ENCODE results near the gene ZNF600. TPM values are rescaled to one million over a fixed set of nuclear protein-coding genes. Genes with fewer than 3 reads are reported as not detected.
"Not testable (repeated sequence)": the region's sequence is repeated elsewhere in the genome, so short reads cannot be mapped to it uniquely, and the experiment has no call there.

The ZNF600 gene
- total RNA-seq, 4 donors from 2014 or later = 0.72 to 3.7 (median 1.1) TPM

DNA sequence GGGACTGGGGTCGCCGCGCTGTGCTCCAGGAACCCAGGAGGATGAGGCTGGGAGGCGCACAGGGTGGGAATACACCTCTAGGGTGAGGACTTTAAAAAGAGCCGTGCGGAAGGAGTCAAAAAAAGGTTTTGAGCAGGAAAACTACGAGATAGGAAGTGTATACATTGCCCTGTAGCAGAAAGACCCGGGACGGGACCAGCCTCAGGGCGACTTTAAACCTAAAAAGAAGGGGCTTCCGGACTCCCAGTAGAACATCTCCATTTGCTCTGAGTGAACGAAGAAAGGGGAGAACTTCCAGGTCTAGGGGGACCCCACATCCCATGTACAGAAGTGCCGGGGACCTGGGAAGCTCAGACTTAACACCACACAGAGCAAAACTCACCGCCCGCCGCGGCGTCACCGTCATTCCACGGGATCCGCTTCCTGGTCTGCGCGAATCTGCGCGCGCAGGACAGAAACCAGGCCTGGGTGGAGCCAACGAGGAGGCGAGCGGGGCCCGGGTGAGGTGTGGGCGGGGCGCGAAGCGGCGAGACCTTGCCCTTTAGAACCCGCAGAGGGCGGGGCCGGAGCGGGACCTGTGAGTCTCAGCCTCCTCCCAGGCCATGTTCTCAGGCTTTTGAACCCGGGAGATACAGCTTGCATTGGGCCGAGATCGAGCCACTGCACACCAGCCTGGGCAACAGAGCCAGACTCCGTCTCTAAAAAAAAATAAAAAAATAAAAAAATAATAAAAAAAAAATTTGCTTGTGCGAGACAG, 34.8 kb upstream of the ZNF600 start, which contains the start of gene ZNF28:
TSS of gene ZNF28 (minus strand) at position 430 of the 757 bp plus-strand sequence. CDS start 3,675 bp downstream, outside the sequence.
- DNase-seq (peak; percentile 3 to 37), ATAC-seq (peak; percentile 76 to 89)
- H3K4me1 ChIP-seq; in situ Hi-C loops (cut with MboI; ENCODE audit: low sequenced_read_pairs in 4 of 4); H3K9me3 ChIP-seq; intact Hi-C loops (cut with DNase I; ENCODE audit: low total_unique reads); H3K27me3 ChIP-seq; H3K36me3 ChIP-seq: not testable (repeated sequence)
- peak within 1 kb of the TSS; percentile 41 to 59 (median 54) for H3K27ac ChIP-seq
- peak within 1 kb of the TSS; percentile 58 to 68 (median 66) for H3K4me3 ChIP-seq
- TF ChIP-seq POLR2A (IDR thresholded peaks at IDR 0.05) = peak in 1 of 2 donors; percentile 12

DNA sequence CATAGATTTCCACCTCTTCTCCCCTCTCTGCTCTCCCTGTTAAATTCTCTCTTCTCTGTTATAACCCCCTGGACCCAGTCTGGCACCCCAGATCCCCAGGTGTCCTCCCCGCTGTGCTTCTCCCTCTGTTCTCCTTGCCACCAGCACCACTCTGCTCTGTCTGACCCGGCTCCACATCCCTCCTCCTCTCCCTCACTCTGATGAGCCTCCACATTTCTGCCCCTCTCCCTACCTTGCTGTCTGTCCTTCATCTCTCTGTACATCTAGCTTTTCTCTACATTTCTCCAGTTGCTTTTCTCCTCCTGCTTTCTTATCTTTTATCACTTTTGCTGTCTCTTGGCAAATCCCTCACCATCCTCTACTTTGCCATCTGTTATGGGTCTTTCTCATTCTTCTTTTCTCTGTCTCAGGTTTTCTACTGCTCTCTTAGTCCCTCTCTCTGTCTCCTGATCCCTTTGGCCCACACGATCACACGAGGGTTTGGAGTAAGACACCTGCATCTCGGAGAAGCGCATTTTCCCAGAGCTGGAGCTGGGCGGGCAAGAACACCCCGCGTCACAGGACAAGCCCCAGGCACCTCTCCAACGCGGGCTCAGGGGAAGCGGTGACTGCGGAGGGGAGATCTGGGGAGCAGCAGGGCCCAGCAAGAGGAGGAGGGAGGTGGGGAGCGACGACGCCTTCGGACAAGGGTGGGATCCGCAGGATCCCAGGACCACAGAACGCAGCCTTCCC, 34.0 kb upstream of the ZNF600 start:
- H3K27me3 ChIP-seq; ATAC-seq; in situ Hi-C loops (cut with MboI; ENCODE audit: low sequenced_read_pairs in 4 of 4); H3K36me3 ChIP-seq; H3K9me3 ChIP-seq; intact Hi-C loops (cut with DNase I; ENCODE audit: low total_unique reads); H3K4me1 ChIP-seq; DNase-seq: not testable (repeated sequence)
- Histone ChIP-seq H3K4me3 (peak overlapping the region; percentile 58 to 68 (median 66)), H3K27ac (peak overlapping the region; percentile 41 to 59 (median 54))

DNA sequence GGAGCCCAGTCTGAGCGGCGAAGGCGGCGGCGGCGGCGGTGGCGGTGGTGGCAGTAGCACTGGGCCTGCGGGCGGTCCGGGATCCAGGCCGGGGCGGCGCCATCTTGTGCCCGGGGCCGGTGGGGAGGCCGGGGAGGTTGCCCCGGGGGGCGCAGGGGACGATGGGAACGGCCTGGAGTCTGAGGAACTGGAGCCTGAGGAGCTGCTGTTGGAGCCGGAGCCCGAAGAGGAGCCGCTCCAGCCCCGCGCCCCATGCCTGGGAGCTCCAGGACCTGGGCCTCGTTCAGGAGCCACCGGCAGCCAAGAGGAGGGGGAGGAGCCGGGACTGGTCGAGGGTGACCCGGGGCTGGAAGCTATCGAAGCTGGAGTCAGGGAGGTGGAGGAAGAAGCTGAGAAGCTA, 23.2 kb upstream of the ZNF600 start:
- DNase-seq = no peak
- Histone ChIP-seq H3K4me1 (no peaks in the 10 kb centered on the region), H3K27me3 (no peaks in the 10 kb centered on the region), H3K36me3 (peaks cover 0 to 15% of the 10 kb centered on the region in 2 donors), H3K4me3 (no peak overlapping the region), H3K9me3 (no peaks in the 10 kb centered on the region), H3K27ac (no peak overlapping the region)
- in situ Hi-C loops (cut with MboI; ENCODE audit: low sequenced_read_pairs in 4 of 4) (no loop called here), intact Hi-C loops (cut with DNase I; ENCODE audit: low total_unique reads) (no loop called here)
- ATAC-seq = no peak
- TF ChIP-seq, protein P1, sequence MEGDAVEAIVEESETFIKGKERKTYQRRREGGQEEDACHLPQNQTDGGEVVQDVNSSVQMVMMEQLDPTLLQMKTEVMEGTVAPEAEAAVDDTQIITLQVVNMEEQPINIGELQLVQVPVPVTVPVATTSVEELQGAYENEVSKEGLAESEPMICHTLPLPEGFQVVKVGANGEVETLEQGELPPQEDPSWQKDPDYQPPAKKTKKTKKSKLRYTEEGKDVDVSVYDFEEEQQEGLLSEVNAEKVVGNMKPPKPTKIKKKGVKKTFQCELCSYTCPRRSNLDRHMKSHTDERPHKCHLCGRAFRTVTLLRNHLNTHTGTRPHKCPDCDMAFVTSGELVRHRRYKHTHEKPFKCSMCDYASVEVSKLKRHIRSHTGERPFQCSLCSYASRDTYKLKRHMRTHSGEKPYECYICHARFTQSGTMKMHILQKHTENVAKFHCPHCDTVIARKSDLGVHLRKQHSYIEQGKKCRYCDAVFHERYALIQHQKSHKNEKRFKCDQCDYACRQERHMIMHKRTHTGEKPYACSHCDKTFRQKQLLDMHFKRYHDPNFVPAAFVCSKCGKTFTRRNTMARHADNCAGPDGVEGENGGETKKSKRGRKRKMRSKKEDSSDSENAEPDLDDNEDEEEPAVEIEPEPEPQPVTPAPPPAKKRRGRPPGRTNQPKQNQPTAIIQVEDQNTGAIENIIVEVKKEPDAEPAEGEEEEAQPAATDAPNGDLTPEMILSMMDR (IDR thresholded peaks at IDR 0.05 in 4 of 5, conservative IDR thresholded peaks at IDR 0.05 in 1 of 5) = no peak

DNA sequence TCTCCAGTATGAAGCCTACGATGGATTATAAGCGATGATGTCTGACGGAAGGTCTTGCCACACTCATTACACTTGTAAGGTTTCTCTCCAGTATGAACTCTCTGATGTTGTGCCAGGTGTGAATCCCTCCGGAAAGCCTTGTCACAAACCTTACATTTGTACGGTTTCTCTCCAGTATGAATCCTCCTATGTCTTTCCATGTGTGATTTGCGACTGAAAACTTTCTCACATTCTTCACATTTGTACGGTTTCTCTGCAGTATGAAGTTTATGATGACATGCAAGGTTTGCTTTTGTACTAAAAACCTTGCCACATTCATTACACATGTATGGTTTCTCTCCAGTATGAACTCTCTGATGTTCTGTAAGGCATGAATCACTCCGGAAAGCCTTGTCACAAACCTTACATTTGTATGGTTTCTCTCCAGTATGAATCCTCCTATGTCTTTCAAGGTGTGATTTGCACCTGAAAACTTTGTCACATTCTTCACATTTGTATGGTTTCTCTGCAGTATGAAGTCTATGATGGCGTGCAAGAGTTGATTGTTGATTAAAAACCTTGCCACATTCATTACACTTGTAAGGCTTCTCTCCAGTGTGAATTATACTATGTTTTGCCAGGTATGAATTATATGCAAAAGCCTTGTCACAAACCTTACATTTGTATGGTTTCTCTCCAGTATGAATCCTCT, 13.5 kb upstream of the ZNF600 start:
- intact Hi-C loops (cut with DNase I; ENCODE audit: low total_unique reads); H3K4me1 ChIP-seq; DNase-seq; ATAC-seq; in situ Hi-C loops (cut with MboI; ENCODE audit: low sequenced_read_pairs in 4 of 4); H3K27ac ChIP-seq; H3K27me3 ChIP-seq: not testable (repeated sequence)
- peak overlapping the region in 1 of 4 donors; percentile 40 for H3K4me3 ChIP-seq
- peaks cover 0 to 46% of the 10 kb centered on the region in 2 donors for H3K36me3 ChIP-seq
- peaks cover 0 to 38% (median 11%) of the 10 kb centered on the region in 3 donors for H3K9me3 ChIP-seq

DNA sequence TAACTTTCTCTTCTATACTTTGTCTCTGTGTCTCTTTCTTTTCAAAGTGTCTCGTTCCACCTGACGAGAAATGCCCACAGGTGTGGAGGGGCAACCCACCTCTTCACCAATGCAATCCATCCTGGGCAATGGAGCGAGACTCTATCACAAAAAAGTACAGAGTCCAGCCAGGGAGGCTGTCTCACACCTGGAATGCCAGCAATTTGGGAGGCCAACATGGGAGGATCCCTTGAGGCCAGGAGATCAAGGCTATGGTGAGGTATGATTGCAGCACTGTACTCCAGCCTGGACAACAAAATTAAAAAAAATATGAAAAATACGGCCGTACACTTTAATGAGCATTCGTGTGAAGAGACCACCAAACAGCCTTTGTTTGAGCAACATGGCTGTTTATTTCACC, 2.8 kb upstream of the ZNF600 start:
- Histone ChIP-seq H3K4me3 (no peak overlapping the region), H3K27ac (no peak overlapping the region), H3K27me3 (no peaks in the 10 kb centered on the region), H3K4me1 (no peaks in the 10 kb centered on the region), H3K9me3 (no peaks in the 10 kb centered on the region), H3K36me3 (no peaks in the 10 kb centered on the region)
- no peak for DNase-seq
- intact Hi-C loops (cut with DNase I; ENCODE audit: low total_unique reads) (no loop called here), in situ Hi-C loops (cut with MboI; ENCODE audit: low sequenced_read_pairs in 4 of 4) (no loop called here)
- TF ChIP-seq, protein P1 (IDR thresholded peaks at IDR 0.05 in 4 of 5, conservative IDR thresholded peaks at IDR 0.05 in 1 of 5) = no peak
- no peak for TF ChIP-seq POLR2A (IDR thresholded peaks at IDR 0.05)
- no peak for ATAC-seq

DNA sequence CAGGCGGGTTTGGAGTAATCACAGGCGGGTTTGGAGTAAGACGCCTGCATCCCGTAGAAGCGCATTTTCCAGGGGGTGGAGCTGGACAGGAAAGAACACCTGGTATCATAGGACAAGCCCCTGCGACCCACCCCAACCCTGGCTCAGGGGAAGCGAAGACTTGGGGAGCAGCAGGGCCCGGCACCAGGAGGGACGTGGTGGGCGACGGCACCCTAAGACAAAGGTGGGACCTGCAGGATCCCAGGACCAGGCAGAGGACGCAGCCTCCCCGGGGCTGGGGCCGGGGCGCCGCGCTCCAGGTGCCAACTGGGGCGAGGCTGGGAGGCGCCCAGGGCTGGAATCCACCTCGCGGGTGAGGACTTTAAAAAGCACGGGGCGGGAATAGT, 520 bp downstream of the ZNF600 start:
- Histone ChIP-seq H3K9me3 (no peaks in the 10 kb centered on the region), H3K36me3 (no peaks in the 10 kb centered on the region), H3K27ac (peak overlapping the region; percentile 41 to 71 (median 57)), H3K4me3 (peak overlapping the region; percentile 67 to 85 (median 73)), H3K4me1 (no peaks in the 10 kb centered on the region), H3K27me3 (no peaks in the 10 kb centered on the region)
- no peak for TF ChIP-seq POLR2A (IDR thresholded peaks at IDR 0.05)
- TF ChIP-seq, protein P1 (IDR thresholded peaks at IDR 0.05 in 4 of 5, conservative IDR thresholded peaks at IDR 0.05 in 1 of 5) = no peak
- DNase-seq (no peak), ATAC-seq (no peak)
- in situ Hi-C loops (cut with MboI; ENCODE audit: low sequenced_read_pairs in 4 of 4) = no loop called here
- intact Hi-C loops (cut with DNase I; ENCODE audit: low total_unique reads) = loop anchor here (1.0 kb wide), 1 partner anchor 51 kb away; the partner anchor contains the start of gene ZNF611

Measured in gastrocnemius medialis (tissue), 4 donors.